B cell (primary cell): ENCODE data around the gene IQCC. TPM values are rescaled to one million over a fixed set of nuclear protein-coding genes. Genes with fewer than 3 reads are reported as not detected.

Experiments used
- ATAC-seq: fragments of 200-7000 bp; cut with Tn5 transposase; one replicate; pipeline ENCODE4 v1.10.0; 2021; ENCODE audit warnings: low read depth, mild to moderate bottlenecking, moderate number of reproducible peaks, moderate library complexity
- CTCF ChIA-PET: fragments of 350-600 bp; sonication (Branson Sonifier 250); formaldehyde crosslinking; loops from one replicate; lab custom pipeline; 2021; ENCODE audit warnings: antibody characterized with exemption, inconsistent platforms; lab: Charles Lee
- POLR2A ChIA-PET: fragments of 350-600 bp; sonication (Branson Sonifier 250); formaldehyde crosslinking; loops from one replicate; lab custom pipeline; 2021; ENCODE audit warnings: antibody characterized with exemption; lab: Charles Lee
- DNase-seq: peaks from one replicate; pipeline ENCODE4 v3.0.0; 2013
- H2AFZ ChIP-seq: 2 replicates; pipeline ENCODE4 v1.6.1; 2012; ENCODE audit warnings: mild to moderate bottlenecking, low read depth, low read length; ENCODE audit not compliant: insufficient read depth, poor library complexity, severe bottlenecking
- H3K27ac ChIP-seq, 2 donors: 1 replicate in 1 of 2; 2 replicates in 1 of 2; pipeline ENCODE4 v1.5.1; 2012 to 2013; ENCODE audit warnings: low read length in 2 of 2, mild to moderate bottlenecking in 2 of 2, moderate library complexity in 1 of 2
- H3K27me3 ChIP-seq, 4 experiments: fragments of 200-600 bp in 1 of 4; sonication (generic) in 1 of 4; replicated peaks in 1 of 4; 1 replicate in 2 of 4; 2 replicates in 2 of 4; pipeline versions ENCODE4 v1.6.1 to v1.7.0; 2013 to 2016; ENCODE audit warnings: low read length in 3 of 4, mild to moderate bottlenecking in 2 of 4, mixed read lengths in 1 of 4, moderate library complexity in 1 of 4; ENCODE audit not compliant: insufficient read depth in 4 of 4, control insufficient read depth in 3 of 4; ENCODE audit errors: control extremely low read depth in 1 of 4
- H3K36me3 ChIP-seq, 2 experiments: replicated peaks in 1 of 2; 1 replicate in 1 of 2; 2 replicates in 1 of 2; pipeline versions ENCODE4 v1.6.1 to v1.7.1; 2013; ENCODE audit warnings: low read length in 1 of 2; ENCODE audit not compliant: insufficient read depth in 2 of 2, control insufficient read depth in 1 of 2; ENCODE audit errors: control extremely low read depth in 1 of 2, extremely low read depth in 1 of 2
- H3K4me1 ChIP-seq, 2 donors: fragments of 200-600 bp in 1 of 2; sonication (generic) in 1 of 2; 1 replicate in 1 of 2; 2 replicates in 1 of 2; pipeline versions ENCODE4 v1.5.1 to v1.6.1; 2013 to 2017; ENCODE audit warnings: low read length in 2 of 2; ENCODE audit not compliant: control insufficient read depth in 2 of 2, insufficient read depth in 2 of 2
- H3K4me2 ChIP-seq: replicated peaks from 2 replicates; pipeline ENCODE3; 2012; ENCODE audit warnings: mild to moderate bottlenecking, low read depth, low read length; ENCODE audit not compliant: poor library complexity, severe bottlenecking
- H3K4me3 ChIP-seq, 5 experiments: fragments of 200-600 bp in 1 of 5; sonication (generic) in 1 of 5; 1 replicate in 3 of 5; 2 replicates in 2 of 5; pipeline versions ENCODE4 v1.5.1 to v1.7.0; 2011 to 2016; ENCODE audit warnings: low read length in 4 of 5, mild to moderate bottlenecking in 4 of 5, low read depth in 2 of 5, control low read depth in 1 of 5, moderate library complexity in 1 of 5; ENCODE audit not compliant: insufficient read depth in 1 of 5; ENCODE audit errors: control extremely low read depth in 1 of 5, extremely low read depth in 1 of 5
- H3K79me2 ChIP-seq: fragments of 200-600 bp; sonication (generic); one replicate; pipeline ENCODE4 v1.6.0; 2016; ENCODE audit warnings: low read length; ENCODE audit not compliant: control insufficient read depth, insufficient read depth
- H3K9ac ChIP-seq: fragments of 200-600 bp; sonication (generic); 2 replicates; pipeline ENCODE4 v1.6.1; 2017; ENCODE audit warnings: mild to moderate bottlenecking, low read length, moderate library complexity
- H3K9me3 ChIP-seq, 3 donors: one replicate each; pipeline versions ENCODE4 v1.6.1 to v1.7.1; 2013; ENCODE audit warnings: low read length in 2 of 3; ENCODE audit not compliant: control insufficient read depth in 2 of 3, insufficient read depth in 1 of 3; ENCODE audit errors: control extremely low read depth in 1 of 3
- H4K20me1 ChIP-seq: 2 replicates; pipeline ENCODE4 v1.6.0; 2012; ENCODE audit warnings: mild to moderate bottlenecking, low read length; ENCODE audit not compliant: insufficient read depth, control insufficient read depth, poor library complexity, severe bottlenecking
- H3K27ac Mint-ChIP-seq: one replicate; pipeline ENCODE4 v1.8.0; 2021; ENCODE audit warnings: mixed read lengths
- H3K27me3 Mint-ChIP-seq: one replicate; pipeline ENCODE4 v1.8.0; 2021; ENCODE audit warnings: mixed read lengths
- H3K4me1 Mint-ChIP-seq: one replicate; pipeline ENCODE4 v1.8.0; 2021; ENCODE audit warnings: mixed read lengths
- H3K4me3 Mint-ChIP-seq: one replicate; pipeline ENCODE4 v1.8.0; 2021; ENCODE audit warnings: mixed read lengths
- H3K9me3 Mint-ChIP-seq: one replicate; pipeline ENCODE4 v1.8.0; 2022; ENCODE audit warnings: mixed read lengths; ENCODE audit not compliant: insufficient read depth
- CTCF ChIP-seq: fragments of 200-600 bp; IDR thresholded peaks from one replicate; pipeline ENCODE4 v1.8.0; 2022; ENCODE audit warnings: antibody characterized with exemption, mild to moderate bottlenecking
- EZH2 ChIP-seq: IDR thresholded peaks from 2 replicates; pipeline ENCODE4 v1.6.1; 2012; ENCODE audit warnings: borderline replicate concordance, low read depth, mild to moderate bottlenecking, moderate library complexity, low read length; ENCODE audit not compliant: insufficient read depth, poor library complexity, severe bottlenecking
- WGBS: methylation state at CpG from one replicate; pipeline ENCODE4 v1.1.5; 2013; ENCODE audit warnings: missing lambda C conversion rate; ENCODE audit not compliant: insufficient coverage; 5-methylcytosine and 5-hydroxymethylcytosine counted together
- intact Hi-C: fragments of 100-400 bp; cut with micrococcal nuclease; formaldehyde crosslinking; loops from one replicate; pipeline ENCODE4 v1.10.0; 2022
- polyA plus RNA-seq: library from polyadenylated mRNA; depleted of rRNA; stranded (reverse); fragments of >200 nt; gene quantifications from 2 replicates; pipeline ENCODE4 v1.2.3, GENCODE V29; 2012
- total RNA-seq, 2 donors: library from RNA; stranded (reverse); fragments of 120-200 nt in 1 of 2; gene quantifications; 1 replicate in 1 of 2; 2 replicates in 1 of 2; pipeline versions ENCODE4 v1.2.3 to v1.2.4, GENCODE V29; 2013 to 2022

Gene IQCC
- total and polyA plus RNA-seq, 2 donors (not counting 1 experiment from before 2014, with no cell fraction given) = 2.0 to 2.1 TPM

GRCh38 chr1:32247983-32248889, 42.8 kb downstream of the IQCC start:
- peak overlapping the region; percentile 40 for H3K9ac ChIP-seq
- intact Hi-C loops = no loop called here
- H3K4me1 ChIP-seq = peaks cover 72 to 73% of the 10 kb centered on the region in 2 donors
- H3K27ac Mint-ChIP-seq = peak overlapping the region; percentile 84
- no peaks in the 10 kb centered on the region for H3K36me3 ChIP-seq
- ATAC-seq (peak; percentile 11), DNase-seq (peak; percentile 77)
- peak overlapping the region in 3 of 5 experiments; percentile 7 to 56 (median 29) for H3K4me3 ChIP-seq
- H2AFZ ChIP-seq = peak overlapping the region; percentile 85
- H3K4me2 ChIP-seq = peak overlapping the region; percentile 82
- H3K27me3 ChIP-seq = no peaks in the 10 kb centered on the region
- POLR2A ChIA-PET = interaction anchor here (0.6 to 4.7 kb wide), 10 partner anchors 8 to 146 kb away, joined by 3 to 60 read pairs (median 6); partner anchors contain the start of genes BSDC1, MARCKSL1 and TXLNA
- WGBS = 2% methylated on average over 26 of the region's 31 CpGs
- H3K27me3 Mint-ChIP-seq = no peaks in the 10 kb centered on the region
- H3K9me3 ChIP-seq = no peaks in the 10 kb centered on the region
- CTCF ChIA-PET = interaction anchor here (0.7 to 6.3 kb wide), 32 partner anchors 8 to 284 kb away, joined by 3 to 84 read pairs (median 5); partner anchors contain the start of genes BSDC1, CCDC28B, HDAC1 and KPNA6
- H3K4me3 Mint-ChIP-seq = peak overlapping the region; percentile 68
- no peaks in the 10 kb centered on the region for H3K9me3 Mint-ChIP-seq
- peak overlapping the region; percentile 94 to 95 for H3K27ac ChIP-seq
- H3K79me2 ChIP-seq = peaks cover 15% of the 10 kb centered on the region
- H4K20me1 ChIP-seq = no peaks in the 10 kb centered on the region
- no peak for TF ChIP-seq EZH2
- peak; percentile 90 for TF ChIP-seq CTCF
- peaks cover 64% of the 10 kb centered on the region for H3K4me1 Mint-ChIP-seq
